T-helper 17 cell (primary cell): ENCODE measurements around the gene MRPS18C. TPM values are rescaled to one million over a fixed set of nuclear protein-coding genes. Genes with fewer than 3 reads are reported as not detected.

Experiments used
- ATAC-seq: fragments of 150-1000 bp; cut with Tn5 transposase; 2 replicates; pipeline ENCODE4 v1.10.0; 2021; ENCODE audit warnings: mild to moderate bottlenecking, moderate library complexity
- DNase-seq, 3 donors: peaks; one replicate each; pipeline versions ENCODE4 v3.0.0 to v3.0.0-alpha.2; 2020 to 2021
- H3K9me3 ChIP-seq: one replicate; pipeline ENCODE4 v1.7.0; 2013; ENCODE audit warnings: low read length, mild to moderate bottlenecking; ENCODE audit not compliant: control insufficient read depth, poor library complexity, severe bottlenecking
- H3K27ac Mint-ChIP-seq: one replicate; pipeline ENCODE4 v1.8.0; 2022; ENCODE audit warnings: mild to moderate bottlenecking, moderate library complexity, mixed read lengths
- H3K27me3 Mint-ChIP-seq: one replicate; pipeline ENCODE4 v1.8.0; 2022; ENCODE audit warnings: mixed read lengths
- H3K36me3 Mint-ChIP-seq: one replicate; pipeline ENCODE4 v1.8.0; 2022; ENCODE audit warnings: low read depth, mixed read lengths
- H3K4me1 Mint-ChIP-seq: one replicate; pipeline ENCODE4 v1.8.0; 2022; ENCODE audit warnings: mild to moderate bottlenecking, mixed read lengths
- H3K4me3 Mint-ChIP-seq: one replicate; pipeline ENCODE4 v1.8.0; 2022; ENCODE audit warnings: mild to moderate bottlenecking, moderate library complexity, mixed read lengths
- total RNA-seq, 4 donors: library from RNA in 2 of 4; stranded (reverse) in 2 of 4; gene quantifications; one replicate each; pipeline ENCODE4 v1.2.3 and lab custom pipeline; 2022 to 2026

The MRPS18C gene
- total RNA-seq (10 to 100 TPM; 15.6 to 17.6 TPM), total RNA-seq (lab: John Stamatoyannopoulos, UW) (11.8 to 32.4 reads per million in 2 donors)

DNA sequence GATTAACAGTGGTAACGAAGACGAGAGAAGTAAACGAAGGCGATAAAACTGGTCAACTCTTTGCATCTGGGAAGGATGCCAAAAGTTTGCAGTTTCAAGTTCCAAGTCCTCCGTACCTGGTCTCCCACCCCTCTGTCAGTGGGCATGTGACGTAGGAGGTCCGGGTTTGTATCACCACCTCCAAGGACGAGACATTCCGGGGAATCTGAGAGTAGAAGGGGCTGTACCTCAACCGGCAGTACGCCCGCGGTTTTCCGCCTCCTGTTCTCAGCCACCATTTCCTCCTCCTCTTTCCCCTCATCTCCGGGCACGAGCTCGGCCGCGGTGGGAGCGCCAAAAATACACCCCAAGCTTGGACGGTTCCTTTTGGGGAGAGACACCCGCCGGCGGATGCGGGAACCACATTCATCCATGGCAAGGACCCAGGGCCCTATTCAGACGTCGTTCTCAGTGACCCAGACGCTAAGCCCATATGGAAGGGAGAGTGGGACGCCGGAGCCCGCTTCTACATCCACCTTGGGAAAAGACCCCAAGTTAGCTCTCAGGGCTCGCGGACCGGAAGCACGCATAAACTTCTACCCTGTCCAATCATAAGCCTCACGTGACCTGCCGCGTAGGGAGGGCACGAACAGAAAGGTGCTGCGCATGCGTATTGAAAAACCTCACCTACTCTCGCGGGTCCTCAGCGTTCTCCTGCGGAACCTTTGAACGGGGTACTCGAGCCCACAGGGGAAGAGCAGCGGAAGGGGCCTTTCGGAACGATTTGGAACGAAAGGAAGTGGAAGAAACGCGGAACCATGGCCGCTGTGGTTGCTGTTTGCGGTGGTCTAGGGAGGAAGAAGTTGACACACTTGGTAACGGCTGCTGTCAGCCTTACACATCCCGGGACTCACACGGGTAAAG lies at the start of gene MRPS18C, which contains the start of gene HELQ:
Gene MRPS18C, plus strand, starts transcription at position 778 of the 903 bp plus-strand sequence. Its CDS starts 20 bp downstream, at position 798.
Gene HELQ, minus strand, starts transcription at position 543 of the 903 bp plus-strand sequence. Its CDS starts 130 bp downstream, at position 413.
- Mint-ChIP-seq H3K4me1 (peaks cover 26% of the 10 kb centered on the region), H3K27me3 (no peaks in the 10 kb centered on the region), H3K27ac (peak within 1 kb of the TSS; percentile 100), H3K36me3 (peaks cover 6% of the 10 kb centered on the region), H3K4me3 (peak within 1 kb of the TSS; percentile 99)
- DNase-seq (peak; percentile 81 to 91 (median 89)), ATAC-seq (peak; percentile 90)
- H3K9me3 ChIP-seq = no peaks in the 10 kb centered on the region

GRCh38 chr4:83408908-83409307 lies 47.0 kb upstream of the MRPS18C start:
- no peak overlapping the region for H3K4me3 Mint-ChIP-seq
- DNase-seq = no peak
- ATAC-seq = no peak
- H3K9me3 ChIP-seq = no peaks in the 10 kb centered on the region
- H3K27me3 Mint-ChIP-seq = no peaks in the 10 kb centered on the region
- H3K4me1 Mint-ChIP-seq = no peaks in the 10 kb centered on the region
- H3K36me3 Mint-ChIP-seq = peaks cover 14% of the 10 kb centered on the region
- peak overlapping the region; percentile 27 for H3K27ac Mint-ChIP-seq

- DNase-seq (no peak), ATAC-seq (no peak)
- H3K4me3 Mint-ChIP-seq = no peak overlapping the region
- H3K36me3 Mint-ChIP-seq = peaks cover 2% of the 10 kb centered on the region
- H3K9me3 ChIP-seq = no peaks in the 10 kb centered on the region
- no peak overlapping the region for H3K27ac Mint-ChIP-seq
- H3K4me1 Mint-ChIP-seq = no peaks in the 10 kb centered on the region
- H3K27me3 Mint-ChIP-seq = no peaks in the 10 kb centered on the region
Measured at GRCh38 chr4:83413676-83414075, 42.2 kb upstream of the MRPS18C start.

- Mint-ChIP-seq H3K36me3 (peaks cover 6% of the 10 kb centered on the region), H3K4me1 (peaks cover 4% of the 10 kb centered on the region), H3K4me3 (no peak overlapping the region), H3K27me3 (no peaks in the 10 kb centered on the region), H3K27ac (no peak overlapping the region)
- ATAC-seq (no peak), DNase-seq (no peak)
- H3K9me3 ChIP-seq = no peaks in the 10 kb centered on the region
Measured at GRCh38 chr4:83417566-83417965, 38.3 kb upstream of the MRPS18C start.

DNA sequence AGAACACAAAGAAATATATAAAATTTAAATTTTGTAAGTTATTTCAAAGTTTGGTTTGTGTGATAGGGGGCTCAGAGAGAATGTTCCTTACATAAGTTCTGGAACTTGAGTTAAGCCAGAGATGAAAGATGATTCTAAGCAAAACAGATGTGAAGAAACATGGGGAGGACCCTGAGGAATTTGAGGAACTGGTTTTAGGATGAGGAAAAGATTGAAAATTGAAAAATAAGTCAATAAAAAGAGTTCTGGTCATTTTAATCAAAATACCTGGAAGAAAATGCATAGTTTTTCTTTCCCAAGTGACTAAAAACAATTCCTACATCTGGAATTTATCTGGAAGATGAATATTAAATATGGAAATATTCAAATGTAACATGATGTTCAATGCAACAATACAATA lies 37.6 kb upstream of the MRPS18C start:
- Mint-ChIP-seq H3K27me3 (no peaks in the 10 kb centered on the region), H3K36me3 (peaks cover 5% of the 10 kb centered on the region), H3K4me1 (peaks cover 4% of the 10 kb centered on the region), H3K27ac (no peak overlapping the region), H3K4me3 (no peak overlapping the region)
- ATAC-seq (no peak), DNase-seq (no peak)
- no peaks in the 10 kb centered on the region for H3K9me3 ChIP-seq

GRCh38 chr4:83431200-83431599 lies 24.7 kb upstream of the MRPS18C start:
- H3K36me3 Mint-ChIP-seq = peaks cover 2% of the 10 kb centered on the region
- H3K4me1 Mint-ChIP-seq = peaks cover 10% of the 10 kb centered on the region
- no peaks in the 10 kb centered on the region for H3K27me3 Mint-ChIP-seq
- no peak overlapping the region for H3K4me3 Mint-ChIP-seq
- DNase-seq = no peak
- H3K27ac Mint-ChIP-seq = no peak overlapping the region
- no peaks in the 10 kb centered on the region for H3K9me3 ChIP-seq
- ATAC-seq = no peak

- peaks cover 2% of the 10 kb centered on the region for H3K36me3 Mint-ChIP-seq
- H3K27ac Mint-ChIP-seq = no peak overlapping the region
- peaks cover 9% of the 10 kb centered on the region for H3K4me1 Mint-ChIP-seq
- H3K27me3 Mint-ChIP-seq = no peaks in the 10 kb centered on the region
- ATAC-seq (no peak), DNase-seq (no peak)
- H3K4me3 Mint-ChIP-seq = no peak overlapping the region
- no peaks in the 10 kb centered on the region for H3K9me3 ChIP-seq
Measured at GRCh38 chr4:83436680-83437079, 19.2 kb upstream of the MRPS18C start.

DNA sequence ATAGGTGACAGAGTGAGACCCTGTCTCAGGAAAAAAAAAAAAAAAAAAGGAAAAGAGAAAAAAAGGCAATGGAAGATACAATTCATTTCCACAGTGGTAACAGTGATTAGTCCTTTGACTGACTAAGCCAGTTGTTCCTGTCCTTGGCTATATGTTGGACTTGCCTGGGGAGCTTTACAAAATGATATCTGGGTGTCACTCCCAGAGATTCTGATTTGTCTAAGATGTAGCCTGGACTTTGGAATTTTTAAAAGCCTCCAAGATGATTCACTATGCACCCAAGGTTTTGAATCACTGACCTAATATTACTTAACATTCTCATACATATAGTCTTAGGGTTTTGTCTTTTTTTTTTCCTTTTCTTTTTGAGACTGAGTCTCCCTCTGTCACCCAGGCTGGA lies 17.1 kb upstream of the MRPS18C start:
- no peak for DNase-seq
- ATAC-seq = no peak
- no peaks in the 10 kb centered on the region for H3K9me3 ChIP-seq
- H3K4me3 Mint-ChIP-seq = no peak overlapping the region
- H3K36me3 Mint-ChIP-seq = peaks cover 2% of the 10 kb centered on the region
- no peak overlapping the region for H3K27ac Mint-ChIP-seq
- H3K4me1 Mint-ChIP-seq = peaks cover 7% of the 10 kb centered on the region
- no peaks in the 10 kb centered on the region for H3K27me3 Mint-ChIP-seq

- DNase-seq (no peak), ATAC-seq (no peak)
- H3K4me1 Mint-ChIP-seq = peaks cover 7% of the 10 kb centered on the region
- no peak overlapping the region for H3K4me3 Mint-ChIP-seq
- no peaks in the 10 kb centered on the region for H3K27me3 Mint-ChIP-seq
- no peaks in the 10 kb centered on the region for H3K9me3 ChIP-seq
- peak overlapping the region; percentile 9 for H3K27ac Mint-ChIP-seq
- peaks cover 7% of the 10 kb centered on the region for H3K36me3 Mint-ChIP-seq
Measured at GRCh38 chr4:83440148-83440814, 15.6 kb upstream of the MRPS18C start.

DNA sequence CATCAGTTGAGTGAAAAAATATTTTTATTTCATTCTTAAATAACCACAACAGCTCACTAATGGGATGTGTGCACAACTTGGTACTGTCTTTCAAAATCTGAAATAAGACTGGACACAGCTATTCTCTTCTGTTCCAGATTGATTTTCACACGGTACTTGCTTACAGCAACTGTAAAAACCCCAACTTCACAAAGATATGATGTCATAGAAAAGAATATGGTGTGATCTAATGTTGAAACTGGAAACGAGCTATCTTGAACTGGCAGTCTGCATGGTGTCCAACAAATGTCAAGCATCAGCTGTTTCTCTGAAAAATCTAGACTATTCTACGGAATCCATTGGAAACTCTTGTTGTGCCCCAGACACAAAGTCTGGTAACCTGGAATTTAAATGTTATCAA lies 15.0 kb upstream of the MRPS18C start:
- Mint-ChIP-seq H3K36me3 (peaks cover 5% of the 10 kb centered on the region), H3K4me1 (peaks cover 6% of the 10 kb centered on the region), H3K27me3 (no peaks in the 10 kb centered on the region), H3K27ac (peak overlapping the region; percentile 9), H3K4me3 (no peak overlapping the region)
- H3K9me3 ChIP-seq = no peaks in the 10 kb centered on the region
- no peak for DNase-seq
- ATAC-seq = no peak

- Mint-ChIP-seq H3K4me1 (peaks cover 12% of the 10 kb centered on the region), H3K4me3 (no peak overlapping the region), H3K36me3 (peaks cover 12% of the 10 kb centered on the region), H3K27ac (peak overlapping the region; percentile 60), H3K27me3 (no peaks in the 10 kb centered on the region)
- DNase-seq (no peak), ATAC-seq (no peak)
- H3K9me3 ChIP-seq = no peaks in the 10 kb centered on the region
Measured at GRCh38 chr4:83449009-83449408, 6.8 kb upstream of the MRPS18C start.

DNA sequence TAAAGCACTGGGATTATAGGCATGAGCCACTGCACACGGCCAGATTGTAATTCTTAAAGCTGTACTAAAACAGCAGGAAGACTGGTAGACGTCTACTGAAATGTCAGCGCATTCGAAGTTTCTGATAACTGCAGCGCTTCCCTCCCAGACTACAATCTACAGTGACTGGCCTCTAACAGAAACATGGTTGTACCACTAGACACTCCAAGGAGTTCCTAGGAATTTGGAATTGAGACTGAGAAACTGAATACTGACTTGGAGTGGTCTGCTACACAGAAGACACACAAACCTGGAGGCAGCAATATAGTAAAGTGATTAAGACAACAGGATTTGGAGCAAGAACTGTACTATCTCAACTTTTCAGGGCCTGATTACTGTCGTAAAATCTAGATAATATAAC lies 1.2 kb upstream of the MRPS18C start:
- peak overlapping the region; percentile 100 for H3K27ac Mint-ChIP-seq
- H3K4me1 Mint-ChIP-seq = peaks cover 26% of the 10 kb centered on the region
- H3K36me3 Mint-ChIP-seq = peaks cover 6% of the 10 kb centered on the region
- ATAC-seq (no peak), DNase-seq (no peak)
- H3K27me3 Mint-ChIP-seq = no peaks in the 10 kb centered on the region
- no peaks in the 10 kb centered on the region for H3K9me3 ChIP-seq
- H3K4me3 Mint-ChIP-seq = peak overlapping the region; percentile 99

DNA sequence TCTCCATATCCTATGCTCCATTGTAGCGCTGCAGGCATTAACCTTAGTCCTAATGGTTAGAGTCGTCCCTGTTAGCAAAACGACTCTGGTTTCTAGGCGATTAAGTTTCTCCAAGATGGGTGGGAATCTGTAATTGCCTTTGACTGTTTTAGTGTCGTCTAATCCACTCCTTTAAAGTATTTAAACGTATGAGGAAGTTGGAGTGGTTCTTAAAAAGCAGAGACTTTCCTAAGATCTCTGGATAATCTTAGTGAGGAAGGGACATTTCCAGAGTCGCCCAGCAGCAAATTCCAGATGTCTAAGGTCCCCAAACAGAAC lies 285 bp downstream of the MRPS18C start:
- Mint-ChIP-seq H3K4me1 (peaks cover 26% of the 10 kb centered on the region), H3K4me3 (peak overlapping the region; percentile 99), H3K36me3 (peaks cover 6% of the 10 kb centered on the region), H3K27ac (peak overlapping the region; percentile 100), H3K27me3 (no peaks in the 10 kb centered on the region)
- H3K9me3 ChIP-seq = no peaks in the 10 kb centered on the region
- DNase-seq (no peak), ATAC-seq (no peak)
